PFSK-1 (cell line): ENCODE data around the gene SIGLEC1.

Source experiments
- FOXP2 ChIP-seq: optimal IDR thresholded peaks from 2 replicates; pipeline ENCODE3; 2011; ENCODE audit warnings: borderline replicate concordance, control low read depth, inconsistent platforms; ENCODE audit not compliant: insufficient read depth; ENCODE audit errors: extremely low read length, extremely low read depth
- POLR2AphosphoS5 ChIP-seq: IDR thresholded peaks from 2 replicates; pipeline ENCODE4 v1.6.1; 2012; ENCODE audit warnings: low read depth, mild to moderate bottlenecking, control low read depth, low read length, moderate library complexity
- REST ChIP-seq, 2 experiments: IDR thresholded peaks; 2 replicates each; pipeline versions ENCODE4 v1.6.1 to v1.8.0; 2011 to 2012; ENCODE audit warnings: low read depth in 2 of 2, low read length in 2 of 2, control low read depth in 1 of 2, inconsistent platforms in 1 of 2, mild to moderate bottlenecking in 1 of 2, moderate library complexity in 1 of 2; ENCODE audit not compliant: insufficient read depth in 1 of 2
- SIN3A ChIP-seq: IDR thresholded peaks from 2 replicates; pipeline ENCODE4 v1.6.1; 2012; ENCODE audit warnings: mild to moderate bottlenecking, low read length, moderate library complexity, borderline replicate concordance; ENCODE audit not compliant: insufficient read depth
- TAF1 ChIP-seq: IDR thresholded peaks from 2 replicates; pipeline ENCODE4 v1.6.1; 2012; ENCODE audit warnings: low read length, control low read depth, borderline replicate concordance; ENCODE audit not compliant: insufficient read depth

Gene SIGLEC1

GRCh38 chr20:3728876-3729275, 16.5 kb upstream of the SIGLEC1 start:
- TF ChIP-seq SIN3A: no peak
- TF ChIP-seq POLR2AphosphoS5: no peak
- TF ChIP-seq TAF1: no peak
- no peak for TF ChIP-seq FOXP2
- TF ChIP-seq REST (IDR thresholded peaks at IDR 0.05; ENCODE audit: insufficient read depth in 1 of 2, low read depth in 2 of 2, low read length in 2 of 2): no peak

GRCh38 chr20:3728354-3728753, 16.0 kb upstream of the SIGLEC1 start:
- no peak for TF ChIP-seq TAF1
- TF ChIP-seq SIN3A: no peak
- no peak for TF ChIP-seq FOXP2
- TF ChIP-seq POLR2AphosphoS5: no peak
- TF ChIP-seq REST (IDR thresholded peaks at IDR 0.05; ENCODE audit: insufficient read depth in 1 of 2, low read depth in 2 of 2, low read length in 2 of 2): no peak

GRCh38 chr20:3727401-3728021, 15.1 kb upstream of the SIGLEC1 start:
- TF ChIP-seq FOXP2 (no peak), SIN3A (no peak), REST (IDR thresholded peaks at IDR 0.05; ENCODE audit: insufficient read depth in 1 of 2, low read depth in 2 of 2, low read length in 2 of 2) (no peak), POLR2AphosphoS5 (no peak), TAF1 (no peak)

GRCh38 chr20:3724356-3724755, 12.0 kb upstream of the SIGLEC1 start:
- TF ChIP-seq TAF1 (no peak), REST (IDR thresholded peaks at IDR 0.05; ENCODE audit: insufficient read depth in 1 of 2, low read depth in 2 of 2, low read length in 2 of 2) (no peak), FOXP2 (no peak), POLR2AphosphoS5 (no peak), SIN3A (no peak)
